ENCODE results near the gene NSF.

DNA sequence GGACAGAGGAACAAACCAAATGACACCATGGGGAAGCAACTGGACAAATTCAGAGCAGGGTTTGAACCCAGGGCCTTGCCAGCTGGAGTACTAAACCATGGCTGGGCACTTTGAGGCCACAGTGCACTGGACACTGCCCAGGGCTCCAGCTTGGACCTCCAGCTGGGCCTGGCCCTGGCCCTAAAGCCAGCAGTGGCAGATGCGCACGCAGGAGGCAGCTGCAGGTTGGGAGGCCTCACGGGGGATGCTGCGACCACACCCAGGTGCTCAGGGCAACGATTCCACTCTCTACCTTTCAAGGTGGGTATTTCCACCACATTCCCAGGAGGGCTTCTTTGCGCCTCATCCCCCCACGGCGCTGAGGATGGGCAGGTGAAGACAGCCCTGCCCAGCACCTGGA lies 199.1 kb downstream of the NSF start:
- TF ChIP-seq CTCF (IDR thresholded peaks at IDR 0.05) (no peak), POLR2A (IDR thresholded peaks at IDR 0.05) (no peak)

All from testis (tissue), 2 donors.